Measurements from ENCODE around the gene SIK3.
"Not testable (repeated sequence)": the region's sequence is repeated elsewhere in the genome, so short reads cannot be mapped to it uniquely, and the experiment has no call there.

The SIK3 gene

GRCh38 chr11:117057727-117058126 lies 40.5 kb downstream of the SIK3 start:
- no peak for TF ChIP-seq CTCF (IDR thresholded peaks at IDR 0.05; ENCODE audit: low read depth, low read length)
- H3K4me1 ChIP-seq, result peaks cover 14% of the 10 kb centered on the region
- no peaks in the 10 kb centered on the region for H3K27me3 ChIP-seq

GRCh38 chr11:117057317-117057716 lies 40.9 kb downstream of the SIK3 start:
- Histone ChIP-seq H3K4me1 (peaks cover 14% of the 10 kb centered on the region), H3K27me3 (no peaks in the 10 kb centered on the region), H3K4me3 (ENCODE audit: low read depth, low read length) (no peak overlapping the region), H3K36me3 (no peaks in the 10 kb centered on the region), H3K9me3 (no peaks in the 10 kb centered on the region)
- no peak for TF ChIP-seq CTCF (IDR thresholded peaks at IDR 0.05; ENCODE audit: low read depth, low read length)
- no peak for DNase-seq

More at GRCh38 chr11:117057727-117058126, 40.5 kb downstream of the SIK3 start:
- no peaks in the 10 kb centered on the region for H3K9me3 ChIP-seq
- no peak overlapping the region for H3K4me3 ChIP-seq (ENCODE audit: low read depth, low read length)
- H3K36me3 ChIP-seq, result no peaks in the 10 kb centered on the region
- no peak for DNase-seq

GRCh38 chr11:117055469-117055868 lies 42.8 kb downstream of the SIK3 start:
- H3K4me1 ChIP-seq, result peaks cover 14% of the 10 kb centered on the region
- no peaks in the 10 kb centered on the region for H3K36me3 ChIP-seq
- no peaks in the 10 kb centered on the region for H3K9me3 ChIP-seq
- no peaks in the 10 kb centered on the region for H3K27me3 ChIP-seq
- DNase-seq, result no peak
- no peak overlapping the region for H3K4me3 ChIP-seq (ENCODE audit: low read depth, low read length)
- no peak for TF ChIP-seq CTCF (IDR thresholded peaks at IDR 0.05; ENCODE audit: low read depth, low read length)

GRCh38 chr11:117054382-117054781 lies 43.8 kb downstream of the SIK3 start:
- Histone ChIP-seq H3K9me3 (no peaks in the 10 kb centered on the region), H3K36me3 (no peaks in the 10 kb centered on the region), H3K4me3 (ENCODE audit: low read depth, low read length) (no peak overlapping the region), H3K4me1 (peaks cover 9% of the 10 kb centered on the region), H3K27me3 (no peaks in the 10 kb centered on the region)
- DNase-seq, result no peak
- TF ChIP-seq CTCF (IDR thresholded peaks at IDR 0.05; ENCODE audit: low read depth, low read length), result no peak

- H3K27me3 ChIP-seq, result no peaks in the 10 kb centered on the region
- no peaks in the 10 kb centered on the region for H3K9me3 ChIP-seq
Observed at GRCh38 chr11:117052196-117053149, 45.8 kb downstream of the SIK3 start.

GRCh38 chr11:117050121-117050520 lies 48.1 kb downstream of the SIK3 start:
- not testable (repeated sequence) for H3K4me1 ChIP-seq; H3K9me3 ChIP-seq; H3K4me3 ChIP-seq (ENCODE audit: low read depth, low read length); H3K36me3 ChIP-seq; H3K27me3 ChIP-seq; DNase-seq

More at GRCh38 chr11:117052196-117053149, 45.8 kb downstream of the SIK3 start:
- no peak for DNase-seq
- H3K4me3 ChIP-seq (ENCODE audit: low read depth, low read length), result no peak overlapping the region
- TF ChIP-seq CTCF (IDR thresholded peaks at IDR 0.05; ENCODE audit: low read depth, low read length), result no peak
- H3K4me1 ChIP-seq, result no peaks in the 10 kb centered on the region
- H3K36me3 ChIP-seq, result no peaks in the 10 kb centered on the region

- H3K4me1 ChIP-seq; H3K4me3 ChIP-seq (ENCODE audit: low read depth, low read length); H3K27me3 ChIP-seq; H3K9me3 ChIP-seq; DNase-seq; H3K36me3 ChIP-seq: not testable (repeated sequence)
Observed at GRCh38 chr11:117046627-117047026, 51.6 kb downstream of the SIK3 start.
